NT2/D1 (cell line): ENCODE results near the gene CFAP74.

Experiments
- YY1 ChIP-seq: IDR thresholded peaks from 2 replicates; pipeline ENCODE4 v1.6.1; 2011; ENCODE audit not compliant: insufficient read length, insufficient read depth
- ZNF274 ChIP-seq: IDR thresholded peaks from 2 replicates; pipeline ENCODE4 v1.6.1; 2011; ENCODE audit warnings: mild to moderate bottlenecking, low read depth, low read length

DNA sequence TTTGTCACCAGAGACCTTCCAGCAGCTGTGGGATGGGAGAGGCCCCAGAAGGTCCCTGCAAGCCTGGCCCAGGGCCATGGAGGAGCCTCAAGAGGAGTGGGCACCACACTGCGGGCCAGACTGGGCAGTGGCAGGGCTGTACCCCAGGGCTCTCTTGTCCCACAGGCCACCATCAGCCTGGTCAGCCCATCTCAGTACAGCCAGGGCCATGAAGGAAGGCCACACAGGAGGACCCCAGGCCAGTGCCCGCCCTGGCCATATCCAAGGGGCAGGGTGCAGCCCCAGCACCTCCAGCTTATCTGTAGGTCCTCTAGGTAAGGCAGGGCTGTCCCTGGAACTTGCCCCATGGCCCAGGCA is 109.6 kb downstream of the CFAP74 start:
- TF ChIP-seq YY1 (no peak), ZNF274 (no peak)
